H1 (cell line): ENCODE results near the gene SGMS2. TPM values are rescaled to one million over a fixed set of nuclear protein-coding genes. Genes with fewer than 3 reads are reported as not detected.

ENCODE experiments used
- CTCF ChIA-PET: fragments of 300-600 bp; sonication (Branson Sonifier 250); formaldehyde crosslinking; loops from one replicate; lab custom pipeline; 2021; ENCODE audit not compliant: partially characterized antibody; lab: Charles Lee
- POLR2A ChIA-PET: fragments of 300-600 bp; sonication (Branson Sonifier 250); formaldehyde crosslinking; loops from one replicate; lab custom pipeline; 2021; ENCODE audit warnings: inconsistent platforms; ENCODE audit not compliant: partially characterized antibody; lab: Charles Lee
- DNase-seq, 2 experiments: peaks; one replicate each; pipeline versions ENCODE4 v3.0.0 to v3.0.0-alpha.2; 2010 to 2022; ENCODE audit warnings: low spot score in 2 of 2, low read depth in 1 of 2, mixed read lengths in 1 of 2
- FAIRE-seq: peaks from 2 replicates; lab custom pipeline; 2011; peaks lifted over from hg19 to GRCh38; lab: Jason Lieb, UNC
- H2AFZ ChIP-seq: 2 replicates; pipeline ENCODE4 v1.8.1; 2012; ENCODE audit warnings: low read length, inconsistent platforms
- H2AK5ac ChIP-seq: 2 replicates; pipeline ENCODE4 v1.6.1; 2013; ENCODE audit warnings: low read depth, low read length
- H2BK120ac ChIP-seq: replicated peaks from 2 replicates; pipeline ENCODE3; 2013; ENCODE audit warnings: low read depth, low read length, inconsistent platforms
- H2BK12ac ChIP-seq: 2 replicates; pipeline ENCODE4 v1.6.1; 2013; ENCODE audit warnings: low read depth, low read length
- H2BK15ac ChIP-seq: 2 replicates; pipeline ENCODE4 v1.6.1; 2013; ENCODE audit warnings: low read length
- H2BK20ac ChIP-seq: 2 replicates; pipeline ENCODE4 v1.6.1; 2013; ENCODE audit warnings: low read length
- H2BK5ac ChIP-seq: 2 replicates; pipeline ENCODE4 v1.6.1; 2013; ENCODE audit warnings: low read depth, low read length
- H3K14ac ChIP-seq: 2 replicates; pipeline ENCODE4 v1.6.1; 2013; ENCODE audit warnings: inconsistent platforms; ENCODE audit not compliant: insufficient read length
- H3K18ac ChIP-seq: 2 replicates; pipeline ENCODE4 v1.6.1; 2013; ENCODE audit warnings: low read length; ENCODE audit errors: extremely low read depth
- H3K23ac ChIP-seq: 2 replicates; pipeline ENCODE4 v1.6.1; 2013; ENCODE audit warnings: inconsistent platforms; ENCODE audit not compliant: insufficient read length
- H3K23me2 ChIP-seq: 2 replicates; pipeline ENCODE4 v1.6.1; 2013; ENCODE audit warnings: low read depth, low read length
- H3K27ac ChIP-seq: 2 replicates; pipeline ENCODE4 v1.6.1; 2011; ENCODE audit warnings: low read depth, low read length, inconsistent platforms
- H3K27me3 ChIP-seq, 4 experiments: replicated peaks in 1 of 4; 1 replicate in 1 of 4; 2 replicates in 3 of 4; pipeline versions ENCODE4 v1.6.1 to v1.8.1; 2011 to 2013; ENCODE audit warnings: low read length in 3 of 4, mild to moderate bottlenecking in 3 of 4, inconsistent platforms in 2 of 4, mixed read lengths in 2 of 4, moderate library complexity in 1 of 4; ENCODE audit not compliant: control insufficient read depth in 3 of 4, insufficient read depth in 3 of 4; ENCODE audit errors: extremely low read depth in 1 of 4
- H3K36me3 ChIP-seq, 4 experiments: 2 replicates each; pipeline versions ENCODE4 v1.6.1 to v1.8.1; 2011 to 2013; ENCODE audit warnings: mild to moderate bottlenecking in 4 of 4, low read length in 3 of 4, moderate library complexity in 2 of 4, control low read depth in 1 of 4, inconsistent platforms in 1 of 4; ENCODE audit not compliant: insufficient read depth in 4 of 4, control insufficient read depth in 2 of 4
- H3K4ac ChIP-seq: replicated peaks from 2 replicates; pipeline ENCODE3; 2013; ENCODE audit warnings: low read length, low read depth, mixed read lengths, inconsistent platforms; ENCODE audit not compliant: insufficient read length
- H3K4me1 ChIP-seq, 4 experiments: replicated peaks in 1 of 4; 1 replicate in 1 of 4; 2 replicates in 3 of 4; pipeline versions ENCODE4 v1.6.1 to v1.8.1; 2011 to 2013; ENCODE audit warnings: low read length in 3 of 4, inconsistent platforms in 2 of 4, mixed read lengths in 1 of 4; ENCODE audit not compliant: insufficient read depth in 4 of 4, control insufficient read depth in 3 of 4
- H3K4me2 ChIP-seq, 2 experiments: 2 replicates each; pipeline versions ENCODE4 v1.6.1 to v1.8.1; 2011 to 2013; ENCODE audit warnings: low read depth in 2 of 2, low read length in 2 of 2, control low read depth in 1 of 2, inconsistent platforms in 1 of 2, mild to moderate bottlenecking in 1 of 2; ENCODE audit not compliant: insufficient read depth in 1 of 2
- H3K4me3 ChIP-seq, 4 experiments: fragments of 200-600, 300-600 bp in 1 of 4; sonication (generic), shearing (Covaris generic), sonication (Bioruptor Twin) in 1 of 4; 2 replicates each; pipeline versions ENCODE4 v1.5.1 to v1.8.1; 2011 to 2016; ENCODE audit warnings: low read length in 4 of 4, low read depth in 3 of 4, control low read depth in 2 of 4, inconsistent platforms in 2 of 4, mild to moderate bottlenecking in 2 of 4, mixed read lengths in 1 of 4, moderate library complexity in 1 of 4; ENCODE audit not compliant: insufficient read depth in 2 of 4; ENCODE audit errors: extremely low read depth in 1 of 4
- H3K56ac ChIP-seq: replicated peaks from 2 replicates; pipeline ENCODE3; 2013; ENCODE audit warnings: low read depth, mild to moderate bottlenecking, mixed read lengths, low read length, inconsistent platforms; ENCODE audit not compliant: insufficient read length
- H3K79me1 ChIP-seq: 2 replicates; pipeline ENCODE4 v1.6.1; 2013; ENCODE audit warnings: low read depth, low read length, control low read depth
- H3K79me2 ChIP-seq, 2 experiments: 2 replicates each; pipeline versions ENCODE4 v1.6.1 to v1.8.1; 2012 to 2013; ENCODE audit warnings: low read length in 2 of 2, mild to moderate bottlenecking in 2 of 2, inconsistent platforms in 1 of 2; ENCODE audit not compliant: insufficient read depth in 2 of 2, control insufficient read depth in 1 of 2
- H3K9ac ChIP-seq, 4 experiments: replicated peaks in 1 of 4; 1 replicate in 1 of 4; 2 replicates in 3 of 4; pipeline versions ENCODE4 v1.6.1 to v1.8.1; 2011 to 2013; ENCODE audit warnings: low read depth in 3 of 4, low read length in 3 of 4, control low read depth in 2 of 4, mild to moderate bottlenecking in 2 of 4, moderate library complexity in 2 of 4, inconsistent platforms in 1 of 4; ENCODE audit errors: extremely low read depth in 1 of 4
- H3K9me3 ChIP-seq, 2 experiments: 2 replicates each; pipeline versions ENCODE4 v1.6.1 to v1.8.1; 2012 to 2013; ENCODE audit warnings: mild to moderate bottlenecking in 2 of 2, moderate library complexity in 2 of 2, control low read depth in 1 of 2, inconsistent platforms in 1 of 2, low read depth in 1 of 2, low read length in 1 of 2, mixed read lengths in 1 of 2; ENCODE audit not compliant: insufficient read depth in 2 of 2
- H4K20me1 ChIP-seq, 2 experiments: replicated peaks in 1 of 2; 2 replicates each; pipeline versions ENCODE3 to v1.8.1; 2011 to 2013; ENCODE audit warnings: inconsistent platforms in 2 of 2, low read length in 2 of 2, mild to moderate bottlenecking in 1 of 2; ENCODE audit not compliant: insufficient read depth in 2 of 2, control insufficient read depth in 1 of 2
- H4K5ac ChIP-seq: 2 replicates; pipeline ENCODE4 v1.6.1; 2013; ENCODE audit warnings: low read length, low read depth, mixed read lengths, inconsistent platforms; ENCODE audit not compliant: insufficient read length
- H4K8ac ChIP-seq: 2 replicates; pipeline ENCODE4 v1.8.0; 2013; ENCODE audit warnings: mild to moderate bottlenecking, moderate library complexity, low read length, inconsistent platforms; ENCODE audit not compliant: insufficient read depth; ENCODE audit errors: extremely low read depth
- H4K91ac ChIP-seq: replicated peaks from 2 replicates; pipeline ENCODE3; 2013; ENCODE audit warnings: low read length, mixed read lengths, inconsistent platforms; ENCODE audit not compliant: insufficient read length
- WGBS, 2 experiments: shearing (Covaris generic) in 1 of 2; methylation state at CpG; one replicate each; pipeline versions ENCODE4 v1.1.6 to v1.1.7; 2013 to 2015; ENCODE audit warnings: low lambda C conversion rate in 2 of 2, mixed read lengths in 2 of 2, inconsistent platforms in 1 of 2, low coverage in 1 of 2, missing lambda C conversion rate in 1 of 2; ENCODE audit not compliant: insufficient replicate concordance in 2 of 2, insufficient coverage in 1 of 2, insufficient read length in 1 of 2; ENCODE audit errors: extremely low coverage in 1 of 2, missing lambda C conversion rate in 1 of 2; 5-methylcytosine and 5-hydroxymethylcytosine counted together
- polyA plus RNA-seq, 7 experiments: library from polyadenylated mRNA; depleted of rRNA in 3 of 7; stranded (reverse) in 5 of 7; unstranded in 2 of 7; fragments of >200 nt in 5 of 7; fragments of 200-250 nt in 2 of 7; gene quantifications; 1 replicate in 5 of 7; 2 replicates in 1 of 7; 4 replicates in 1 of 7; pipeline versions ENCODE4 v1.2.1 to v1.2.3, GENCODE V29; 2011 to 2013; ENCODE audit warnings: missing spikeins in 2 of 7, mixed read lengths in 2 of 7
- total RNA-seq: library from RNA; stranded (reverse); fragmentation: NEBNext Ultra II Directional; extraction: Animal tissue kit (Norgen Biotek cat#: 25700); gene quantifications from 2 replicates; pipeline ENCODE4 v1.2.1, GENCODE V29; 2021

SGMS2 gene
- total and polyA plus RNA-seq, 2 of the 8 experiments (the other 6 are each of a cell fraction or from before 2014, with no cell fraction given) = 0.04 to 1.3 TPM

DNA sequence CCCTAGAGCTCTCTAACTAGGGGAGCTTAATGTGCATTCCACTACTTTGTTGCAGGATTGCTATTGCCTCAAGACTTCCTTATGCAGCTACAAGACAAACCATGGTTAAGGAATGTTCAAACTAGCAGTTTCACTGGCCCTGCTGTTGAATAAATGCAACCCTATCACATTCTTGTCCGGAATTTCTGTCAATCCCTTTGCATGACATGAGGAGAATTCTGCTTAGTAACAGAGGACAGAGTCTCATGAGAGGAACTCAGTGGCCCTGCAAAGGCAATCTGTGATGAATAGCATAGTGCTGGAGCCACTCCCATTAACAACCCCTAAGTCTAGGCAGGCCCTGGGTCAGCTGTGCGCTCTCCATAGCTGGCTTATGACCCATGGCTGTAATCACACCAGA lies 30.7 kb upstream of the SGMS2 start:
- ChIA-PET POLR2A (interaction anchor here (0.6 kb wide), 1 partner anchor 147 kb away, joined by 3 read pairs; no protein-coding TSS in a partner anchor), CTCF (interaction anchor here (0.6 to 1.9 kb wide), 4 partner anchors 9 to 122 kb away, joined by 3 to 5 read pairs (median 3); no protein-coding TSS in a partner anchor)
- Histone ChIP-seq H2BK5ac (no peak overlapping the region), H3K79me2 (no peaks in the 10 kb centered on the region), H3K23me2 (peaks cover 2% of the 10 kb centered on the region; the same call in 1 of the 2 replicates), H4K8ac (no peak overlapping the region), H2BK120ac (no peak overlapping the region), H3K4me1 (no peaks in the 10 kb centered on the region), H2BK12ac (no peak overlapping the region), H3K4ac (no peak overlapping the region), H3K9ac (no peak overlapping the region), H4K91ac (no peak overlapping the region), H3K4me2 (no peak overlapping the region), H3K18ac (no peak overlapping the region), H3K36me3 (no peaks in the 10 kb centered on the region), H3K23ac (no peak overlapping the region), H2AK5ac (no peak overlapping the region), H3K56ac (no peak overlapping the region), H3K79me1 (no peaks in the 10 kb centered on the region), H4K20me1 (no peaks in the 10 kb centered on the region), H3K14ac (no peak overlapping the region), H3K4me3 (no peak overlapping the region), H2AFZ (no peak overlapping the region), H2BK15ac (no peak overlapping the region), H3K27me3 (no peaks in the 10 kb centered on the region), H3K9me3 (no peaks in the 10 kb centered on the region), H2BK20ac (no peak overlapping the region), H3K27ac (no peak overlapping the region), H4K5ac (no peak overlapping the region)
- DNase-seq (no peak), FAIRE-seq (no peak)
- WGBS, 2 experiments = 92% methylated on average over 2 of the region's 2 CpGs; no CpG with 5 or more reads in 1 of the 2 experiments
